Measurements from ENCODE around the gene PRCP. TPM values are rescaled to one million over a fixed set of nuclear protein-coding genes. Genes with fewer than 3 reads are reported as not detected.

Gene PRCP
- total RNA-seq, 1 donor from 2014 or later = 29.8 TPM

DNA sequence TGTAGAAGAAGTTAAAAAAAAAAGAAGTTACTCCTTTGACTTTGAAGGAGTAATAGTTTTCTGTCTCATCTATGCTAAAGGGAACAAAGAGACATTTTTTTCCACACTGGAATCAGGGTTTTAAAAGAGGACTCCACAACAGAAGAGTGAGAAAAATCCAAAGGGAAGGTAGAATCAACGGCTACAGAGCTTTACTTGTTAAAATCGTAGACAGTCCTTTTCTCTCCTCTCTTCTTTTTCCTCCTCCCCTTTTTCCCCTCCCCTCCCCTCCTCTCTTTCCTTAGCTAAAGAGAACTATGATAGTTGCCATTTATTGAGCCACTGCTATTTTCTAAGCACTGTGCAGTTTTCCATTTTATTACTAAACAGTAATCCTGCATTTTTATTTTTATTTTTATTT lies 30.5 kb upstream of the PRCP start:
- no peak for ATAC-seq (ENCODE audit: low read depth)
- no peak for DNase-seq
- Mint-ChIP-seq H3K27me3 (no peaks in the 10 kb centered on the region), H3K9me3 (no peaks in the 10 kb centered on the region), H3K4me1 (peaks cover 65% of the 10 kb centered on the region), H3K36me3 (ENCODE audit: low read depth) (peaks cover 2% of the 10 kb centered on the region), H3K27ac (peak overlapping the region; percentile 74), H3K4me3 (no peak overlapping the region)
- TF ChIP-seq CTCF (IDR thresholded peaks at IDR 0.05) = no peak
- intact Hi-C loops (cut with micrococcal nuclease) = loop anchor here (2.0 kb wide), 2 partner anchors 30 to 42 kb away; no protein-coding TSS in a partner anchor
- ChIA-PET CTCF (interaction anchor here (0.7 to 2.0 kb wide), 3 partner anchors 12 to 319 kb away, joined by 3 to 6 read pairs (median 3); no protein-coding TSS in a partner anchor), POLR2A (interaction anchor here (0.6 to 2.0 kb wide), 10 partner anchors 9 to 226 kb away, joined by 3 to 19 read pairs (median 4); no protein-coding TSS in a partner anchor)

- peak; percentile 36 for ATAC-seq (ENCODE audit: low read depth)
- Mint-ChIP-seq H3K4me3 (no peak overlapping the region), H3K27me3 (no peaks in the 10 kb centered on the region), H3K4me1 (peaks cover 69% of the 10 kb centered on the region), H3K36me3 (ENCODE audit: low read depth) (peaks cover 2% of the 10 kb centered on the region), H3K27ac (peak overlapping the region; percentile 84), H3K9me3 (no peaks in the 10 kb centered on the region)
- ChIA-PET POLR2A (interaction anchor here (0.6 to 2.0 kb wide), 13 partner anchors 9 to 226 kb away, joined by 3 to 19 read pairs (median 5); partner anchors contain the start of gene PCF11), CTCF (interaction anchor here (0.8 to 2.0 kb wide), 5 partner anchors 63 to 319 kb away, joined by 3 to 6 read pairs (median 4); no protein-coding TSS in a partner anchor)
- TF ChIP-seq CTCF (IDR thresholded peaks at IDR 0.05) = no peak
- intact Hi-C loops (cut with micrococcal nuclease) = loop anchor here (2.0 kb wide), 2 partner anchors 31 to 43 kb away; no protein-coding TSS in a partner anchor
- DNase-seq = no peak
These were observed 30.0 kb upstream of the PRCP start for GRCh38 chr11:82930229-82930628.

DNA sequence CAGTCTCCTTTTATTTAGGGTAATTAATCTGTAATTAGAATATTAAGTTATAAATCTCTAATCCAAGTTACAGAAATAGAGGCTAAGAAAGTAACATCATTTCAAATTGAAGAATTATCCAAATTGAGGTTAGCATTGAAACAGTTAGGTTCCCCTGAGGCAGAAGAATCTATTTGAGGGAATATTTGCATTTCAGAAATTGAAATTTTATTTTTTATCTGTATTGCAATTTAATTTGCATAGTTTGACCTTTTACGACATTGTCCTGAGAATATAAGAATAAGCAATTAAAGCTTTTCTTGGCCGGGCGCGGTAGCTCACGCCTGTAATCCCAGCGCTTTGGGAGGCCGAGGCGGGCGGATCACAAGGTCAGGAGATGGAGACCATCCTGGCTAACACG lies 28.9 kb upstream of the PRCP start:
- TF ChIP-seq CTCF (IDR thresholded peaks at IDR 0.05) = no peak
- peaks cover 1% of the 10 kb centered on the region for H3K36me3 Mint-ChIP-seq (ENCODE audit: low read depth)
- H3K4me1 Mint-ChIP-seq = peaks cover 79% of the 10 kb centered on the region
- DNase-seq (no peak), ATAC-seq (ENCODE audit: low read depth) (no peak)
- POLR2A ChIA-PET = interaction anchor here (0.6 to 1.9 kb wide), 8 partner anchors 8 to 227 kb away, joined by 5 to 13 read pairs (median 7); partner anchors contain the start of genes DDIAS and PCF11
- CTCF ChIA-PET = interaction anchor here (0.6 to 1.1 kb wide), 2 partner anchors 9 to 95 kb away, joined by 3 to 5 read pairs; no protein-coding TSS in a partner anchor
- no peaks in the 10 kb centered on the region for H3K27me3 Mint-ChIP-seq
- H3K27ac Mint-ChIP-seq = peak overlapping the region; percentile 84
- intact Hi-C loops (cut with micrococcal nuclease) = no loop called here
- no peaks in the 10 kb centered on the region for H3K9me3 Mint-ChIP-seq
- H3K4me3 Mint-ChIP-seq = peak overlapping the region; percentile 47

- ChIA-PET POLR2A (interaction anchor here (0.9 to 1.8 kb wide), 5 partner anchors 19 to 144 kb away, joined by 3 to 7 read pairs (median 3); partner anchors contain the start of gene RAB30), CTCF (interaction anchor here (0.7 to 4.9 kb wide), 9 partner anchors 18 to 322 kb away, joined by 3 to 34 read pairs (median 4); partner anchors contain the start of gene DDIAS)
- no peaks in the 10 kb centered on the region for H3K27me3 Mint-ChIP-seq
- DNase-seq (no peak), ATAC-seq (ENCODE audit: low read depth) (peak; percentile 76)
- peaks cover 85% of the 10 kb centered on the region for H3K4me1 Mint-ChIP-seq
- no peak for TF ChIP-seq CTCF (IDR thresholded peaks at IDR 0.05)
- H3K27ac Mint-ChIP-seq = peak overlapping the region; percentile 75
- H3K36me3 Mint-ChIP-seq (ENCODE audit: low read depth) = peaks cover 5% of the 10 kb centered on the region
- H3K4me3 Mint-ChIP-seq = peak overlapping the region; percentile 45
- intact Hi-C loops (cut with micrococcal nuclease) = loop anchor here (1.0 to 2.0 kb wide), 3 partner anchors 21 to 229 kb away; partner anchors contain the start of gene PCF11
- no peaks in the 10 kb centered on the region for H3K9me3 Mint-ChIP-seq
These were observed 27.1 kb upstream of the PRCP start for GRCh38 chr11:82927264-82927880.
